Mucosa of stomach (tissue), 1 donor: ENCODE data around the gene TMEM239.
"Not testable (repeated sequence)": the region's sequence is repeated elsewhere in the genome, so short reads cannot be mapped to it uniquely, and the experiment has no call there.

ENCODE experiments used
- H3K27me3 ChIP-seq: one replicate; pipeline ENCODE4 v1.7.0; 2013; ENCODE audit warnings: mild to moderate bottlenecking, low read length; ENCODE audit not compliant: control insufficient read depth, insufficient read depth
- H3K36me3 ChIP-seq: one replicate; pipeline ENCODE4 v1.7.0; 2013; ENCODE audit warnings: low read length; ENCODE audit not compliant: control insufficient read depth, insufficient read depth
- H3K4me1 ChIP-seq: one replicate; pipeline ENCODE4 v1.7.0; 2013; ENCODE audit warnings: mild to moderate bottlenecking, low read length; ENCODE audit not compliant: control insufficient read depth, insufficient read depth
- H3K4me3 ChIP-seq: one replicate; pipeline ENCODE4 v1.7.0; 2013; ENCODE audit warnings: low read length
- H3K9ac ChIP-seq: one replicate; pipeline ENCODE4 v1.7.0; 2013; ENCODE audit warnings: mild to moderate bottlenecking, low read length, moderate library complexity
- H3K9me3 ChIP-seq: one replicate; pipeline ENCODE4 v1.7.0; 2013; ENCODE audit warnings: mild to moderate bottlenecking, low read length, moderate library complexity; ENCODE audit not compliant: control insufficient read depth
- donor health status: Pancreatic carcinoma.

Gene TMEM239

DNA sequence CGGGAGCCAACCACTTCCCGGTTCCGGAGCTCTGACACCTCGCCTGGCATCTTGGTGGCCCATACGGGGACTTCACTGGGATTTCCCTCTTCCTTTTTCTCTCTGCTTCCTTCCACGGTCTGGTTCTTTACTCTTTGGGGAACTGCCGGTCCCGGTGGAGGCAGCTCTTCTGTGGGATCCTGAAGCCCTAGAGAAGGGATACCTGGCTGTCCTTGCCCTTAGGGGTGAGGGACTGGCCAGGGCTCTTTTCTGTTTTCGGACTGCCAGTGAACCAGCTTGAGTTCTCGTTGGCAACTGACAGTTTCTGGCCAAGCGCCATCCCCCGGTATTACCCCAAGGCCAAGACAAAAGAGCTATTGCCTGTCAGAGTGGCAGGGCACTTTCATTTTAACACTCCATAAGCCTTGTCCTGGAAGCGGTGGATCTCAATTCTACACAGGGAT lies 14.9 kb upstream of the TMEM239 start:
- Histone ChIP-seq H3K27me3 (peaks cover 76% of the 10 kb centered on the region), H3K4me1 (no peaks in the 10 kb centered on the region), H3K36me3 (no peaks in the 10 kb centered on the region), H3K9ac (no peak overlapping the region), H3K4me3 (no peak overlapping the region), H3K9me3 (no peaks in the 10 kb centered on the region)

GRCh38 chr20:2804041-2804828 lies 11.9 kb upstream of the TMEM239 start:
- no peak overlapping the region for H3K9ac ChIP-seq
- H3K4me1 ChIP-seq: no peaks in the 10 kb centered on the region
- H3K27me3 ChIP-seq: peaks cover 78% of the 10 kb centered on the region
- no peak overlapping the region for H3K4me3 ChIP-seq
- no peaks in the 10 kb centered on the region for H3K36me3 ChIP-seq
- no peaks in the 10 kb centered on the region for H3K9me3 ChIP-seq

- Histone ChIP-seq H3K36me3 (no peaks in the 10 kb centered on the region), H3K27me3 (peaks cover 69% of the 10 kb centered on the region), H3K4me3 (no peak overlapping the region), H3K4me1 (no peaks in the 10 kb centered on the region), H3K9me3 (no peaks in the 10 kb centered on the region), H3K9ac (no peak overlapping the region)
Observed at GRCh38 chr20:2804852-2805688, 11.1 kb upstream of the TMEM239 start.

GRCh38 chr20:2805689-2806350 lies 10.3 kb upstream of the TMEM239 start:
- H3K27me3 ChIP-seq: peaks cover 64% of the 10 kb centered on the region
- no peaks in the 10 kb centered on the region for H3K4me1 ChIP-seq
- H3K9me3 ChIP-seq: no peaks in the 10 kb centered on the region
- H3K36me3 ChIP-seq: no peaks in the 10 kb centered on the region
- no peak overlapping the region for H3K4me3 ChIP-seq
- no peak overlapping the region for H3K9ac ChIP-seq

- H3K36me3 ChIP-seq: no peaks in the 10 kb centered on the region
- H3K9ac ChIP-seq: no peak overlapping the region
- H3K4me1 ChIP-seq: no peaks in the 10 kb centered on the region
- no peak overlapping the region for H3K4me3 ChIP-seq
- no peaks in the 10 kb centered on the region for H3K9me3 ChIP-seq
- peaks cover 59% of the 10 kb centered on the region for H3K27me3 ChIP-seq
Observed at GRCh38 chr20:2806351-2806701, 9.8 kb upstream of the TMEM239 start.

DNA sequence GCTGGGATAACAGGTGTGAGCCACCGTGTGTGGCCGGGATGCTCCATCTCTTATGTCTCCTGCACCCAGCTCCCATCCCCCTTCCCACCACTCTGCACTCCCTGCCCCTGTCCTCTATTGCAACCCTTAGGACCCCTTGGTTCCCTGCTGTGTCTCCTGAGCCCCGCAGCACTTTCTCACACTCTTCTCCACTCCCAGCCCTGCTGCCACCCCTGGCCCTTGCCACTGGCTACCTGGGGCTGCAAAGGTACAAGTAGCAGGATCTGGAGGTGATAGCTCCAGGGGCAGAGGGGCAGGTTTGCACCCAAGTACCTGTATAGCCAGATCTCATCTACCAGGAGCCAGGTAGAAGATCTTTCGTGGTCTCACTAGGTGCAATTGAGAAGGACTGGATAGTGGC lies 9.1 kb upstream of the TMEM239 start:
- Histone ChIP-seq H3K27me3 (peaks cover 52% of the 10 kb centered on the region), H3K36me3 (no peaks in the 10 kb centered on the region), H3K9ac (no peak overlapping the region), H3K4me1 (no peaks in the 10 kb centered on the region), H3K4me3 (no peak overlapping the region), H3K9me3 (no peaks in the 10 kb centered on the region)

DNA sequence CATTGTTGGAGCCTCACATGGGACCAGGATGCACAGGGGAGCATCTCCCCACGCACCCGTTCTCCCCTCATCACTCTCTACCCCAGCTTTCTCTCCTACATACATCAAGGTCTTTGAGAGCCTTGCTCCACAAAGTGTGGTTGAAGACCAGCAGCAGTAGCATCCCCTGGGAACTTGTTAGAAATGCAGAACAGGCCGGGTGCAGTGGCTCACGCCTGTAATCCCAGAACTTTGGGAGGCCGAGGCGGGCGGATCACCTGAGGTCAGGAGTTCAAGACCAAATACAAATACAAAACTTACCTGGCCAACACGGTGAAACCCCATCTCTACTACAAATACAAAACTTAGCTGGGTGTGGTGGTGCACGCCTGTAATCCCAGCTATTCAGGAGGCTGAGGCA lies 8.2 kb upstream of the TMEM239 start:
- H3K27me3 ChIP-seq: peaks cover 51% of the 10 kb centered on the region
- H3K36me3 ChIP-seq, H3K4me3 ChIP-seq, H3K9ac ChIP-seq, H3K9me3 ChIP-seq, H3K4me1 ChIP-seq: not testable (repeated sequence)

GRCh38 chr20:2809690-2810089 lies 6.5 kb upstream of the TMEM239 start:
- H3K36me3 ChIP-seq: no peaks in the 10 kb centered on the region
- no peaks in the 10 kb centered on the region for H3K4me1 ChIP-seq
- H3K4me3 ChIP-seq: no peak overlapping the region
- no peaks in the 10 kb centered on the region for H3K9me3 ChIP-seq
- peaks cover 39% of the 10 kb centered on the region for H3K27me3 ChIP-seq
- H3K9ac ChIP-seq: no peak overlapping the region

DNA sequence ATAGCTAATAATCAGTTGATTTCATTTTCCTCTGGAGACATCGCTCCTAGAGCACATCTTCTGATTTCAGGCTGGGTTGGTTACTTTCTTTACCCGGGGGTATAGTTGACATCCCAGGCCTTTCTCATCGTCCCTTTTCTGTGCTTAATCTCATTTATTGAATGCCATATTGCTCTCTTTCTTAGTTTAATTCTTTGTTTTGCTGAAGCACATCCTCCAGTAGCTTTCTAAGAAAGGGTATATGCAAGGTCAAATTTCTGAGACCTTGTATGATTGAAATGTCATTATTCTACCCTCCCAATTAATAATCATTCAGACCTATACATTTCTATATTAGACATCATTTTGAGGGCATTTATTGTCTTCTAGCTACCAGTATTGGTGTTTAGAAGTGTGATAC lies 4.0 kb upstream of the TMEM239 start:
- Histone ChIP-seq H3K27me3 (peaks cover 15% of the 10 kb centered on the region), H3K9ac (no peak overlapping the region), H3K4me3 (no peak overlapping the region), H3K36me3 (no peaks in the 10 kb centered on the region), H3K9me3 (no peaks in the 10 kb centered on the region), H3K4me1 (no peaks in the 10 kb centered on the region)

DNA sequence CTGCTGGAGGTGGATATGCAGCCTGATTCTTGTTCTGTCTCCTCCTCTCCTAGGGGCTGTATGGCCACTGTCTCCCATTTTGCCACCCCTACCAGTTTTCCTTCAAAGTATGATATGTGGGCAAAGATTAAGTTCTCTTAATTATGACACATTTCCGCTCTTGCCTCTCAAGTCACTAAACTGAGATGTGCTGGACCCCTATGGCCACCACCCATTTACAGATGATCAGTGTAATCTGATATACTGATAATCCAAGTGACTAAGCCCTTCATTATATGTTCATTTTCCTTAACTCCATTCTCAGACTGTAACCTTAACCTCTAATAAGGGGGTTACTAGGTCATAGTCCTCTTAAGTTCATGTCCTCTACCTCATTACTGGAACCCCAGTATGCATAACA lies 2.1 kb upstream of the TMEM239 start:
- no peaks in the 10 kb centered on the region for H3K36me3 ChIP-seq
- H3K9ac ChIP-seq: no peak overlapping the region
- H3K27me3 ChIP-seq: peaks cover 7% of the 10 kb centered on the region
- no peaks in the 10 kb centered on the region for H3K4me1 ChIP-seq
- H3K4me3 ChIP-seq: no peak overlapping the region
- H3K9me3 ChIP-seq: no peaks in the 10 kb centered on the region

DNA sequence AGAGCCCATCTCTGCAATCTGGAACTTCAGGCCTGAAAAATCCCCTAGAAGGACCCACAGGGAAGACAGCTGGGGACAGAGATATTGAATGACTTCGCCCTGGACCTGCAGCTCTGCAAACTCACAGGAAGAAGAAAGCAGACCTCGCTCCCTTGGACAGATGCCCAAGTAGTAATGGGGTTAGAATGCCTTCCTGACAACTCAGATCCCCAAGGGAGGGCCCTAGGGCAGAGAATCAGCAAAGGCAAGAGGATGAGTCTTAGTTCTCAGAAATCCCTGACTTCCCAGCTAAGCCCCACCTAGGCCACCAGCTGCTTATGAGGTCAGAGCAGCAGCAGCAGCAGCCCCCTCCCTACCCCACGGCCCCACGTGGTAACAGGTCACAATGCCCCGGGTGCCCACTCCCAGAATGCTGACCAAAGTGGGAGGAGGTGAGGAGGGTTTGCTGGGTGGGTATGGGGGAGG lies 1.5 kb upstream of the TMEM239 start, which contains the start of gene C20orf141:
Gene C20orf141 (plus strand): TSS at position 401 of the 465 bp plus-strand sequence. CDS start 198 bp downstream, outside the sequence.
- no peak within 1 kb of the TSS for H3K4me3 ChIP-seq
- no peaks in the 10 kb centered on the region for H3K36me3 ChIP-seq
- H3K9me3 ChIP-seq: no peaks in the 10 kb centered on the region
- no peak within 1 kb of the TSS for H3K9ac ChIP-seq
- H3K4me1 ChIP-seq: no peaks in the 10 kb centered on the region
- H3K27me3 ChIP-seq: peaks cover 13% of the 10 kb centered on the region
